Endothelial cell of umbilical vein (primary cell): ENCODE measurements around the gene CCDC61. TPM values are rescaled to one million over a fixed set of nuclear protein-coding genes. Genes with fewer than 3 reads are reported as not detected.

Source experiments
- BruUV-seq: library from RNA; stranded (reverse); fragments of 400-500 nt; replicated peaks from 2 replicates; lab custom pipeline; 2021; lab: Mats Ljungman, UMichigan
- CTCF ChIA-PET: fragments of 300-600, 350-600 bp; sonication (Branson Sonifier 250); formaldehyde crosslinking; loops from one replicate; lab custom pipeline; 2021; ENCODE audit warnings: antibody characterized with exemption, inconsistent platforms; lab: Charles Lee
- POLR2A ChIA-PET: fragments of 300-600, 350-600 bp; sonication (Branson Sonifier 250); formaldehyde crosslinking; loops from one replicate; lab custom pipeline; 2021; ENCODE audit warnings: antibody characterized with exemption, inconsistent platforms; lab: Charles Lee
- DNase-seq: peaks from one replicate; pipeline ENCODE4 v3.0.0-alpha.2; 2011; ENCODE audit warnings: low read depth, low spot score
- FAIRE-seq: peaks from 2 replicates; lab custom pipeline; 2011; peaks lifted over from hg19 to GRCh38; lab: Jason Lieb, UNC
- H2AFZ ChIP-seq: 2 replicates; pipeline ENCODE4 v1.6.0; 2012; ENCODE audit warnings: low read depth, low read length, control low read depth, inconsistent platforms
- H3K27ac ChIP-seq: 2 replicates; pipeline ENCODE4 v1.5.1; 2011; ENCODE audit warnings: low read depth, mild to moderate bottlenecking, control low read depth, low read length, moderate library complexity; ENCODE audit not compliant: insufficient read depth
- H3K27me3 ChIP-seq, 2 experiments: 2 replicates each; pipeline versions ENCODE4 v1.6.0 to v1.6.1; 2011; ENCODE audit warnings: low read length in 2 of 2, mixed read lengths in 1 of 2; ENCODE audit not compliant: control insufficient read depth in 2 of 2, insufficient read depth in 2 of 2
- H3K36me3 ChIP-seq, 2 experiments: 2 replicates in 1 of 2; 3 replicates in 1 of 2; pipeline ENCODE4 v1.5.1; 2011; ENCODE audit warnings: low read length in 2 of 2, mild to moderate bottlenecking in 1 of 2, moderate library complexity in 1 of 2; ENCODE audit not compliant: control insufficient read depth in 2 of 2, insufficient read depth in 2 of 2; ENCODE audit errors: extremely low read depth in 1 of 2
- H3K4me1 ChIP-seq: 3 replicates; pipeline ENCODE4 v1.5.1; 2011; ENCODE audit warnings: mild to moderate bottlenecking, low read length; ENCODE audit not compliant: control insufficient read depth, insufficient read depth; ENCODE audit errors: extremely low read depth
- H3K4me2 ChIP-seq: 2 replicates; pipeline ENCODE4 v1.6.1; 2011; ENCODE audit warnings: low read length, control low read depth, mixed read lengths; ENCODE audit not compliant: insufficient read depth
- H3K4me3 ChIP-seq, 3 experiments: fragments of 200-600 bp in 1 of 3; sonication (generic), shearing (Covaris generic) in 1 of 3; replicated peaks in 1 of 3; 2 replicates each; pipeline ENCODE4 v1.5.1; 2011 to 2016; ENCODE audit warnings: control low read depth in 3 of 3, low read length in 3 of 3, mild to moderate bottlenecking in 2 of 3, inconsistent platforms in 1 of 3, low read depth in 1 of 3, moderate library complexity in 1 of 3; ENCODE audit not compliant: insufficient read depth in 1 of 3
- H3K79me2 ChIP-seq: 2 replicates; pipeline ENCODE4 v1.6.0; 2012; ENCODE audit warnings: low read length, inconsistent platforms; ENCODE audit not compliant: control insufficient read depth, insufficient read depth
- H3K9ac ChIP-seq: replicated peaks from 2 replicates; pipeline ENCODE3; 2011; ENCODE audit warnings: low read length, control low read depth; ENCODE audit not compliant: insufficient read depth; ENCODE audit errors: extremely low read depth
- H3K9me1 ChIP-seq: replicated peaks from 3 replicates; pipeline ENCODE4 v1.6.0; 2011; ENCODE audit warnings: mild to moderate bottlenecking, low read length; ENCODE audit not compliant: control insufficient read depth, insufficient read depth; ENCODE audit errors: extremely low read depth
- H3K9me3 ChIP-seq: replicated peaks from 2 replicates; pipeline ENCODE4 v1.5.1; 2012; ENCODE audit warnings: low read length, inconsistent platforms; ENCODE audit not compliant: control insufficient read depth, insufficient read depth
- H4K20me1 ChIP-seq: replicated peaks from 2 replicates; pipeline ENCODE3; 2011; ENCODE audit warnings: mild to moderate bottlenecking, low read length; ENCODE audit not compliant: control insufficient read depth, insufficient read depth; ENCODE audit errors: extremely low read depth
- CTCF ChIP-seq, 2 donors: IDR thresholded peaks; 1 replicate in 1 of 2; 2 replicates in 1 of 2; pipeline ENCODE4 v1.5.1; 2011; ENCODE audit warnings: low read length in 2 of 2, mild to moderate bottlenecking in 2 of 2, moderate library complexity in 2 of 2, control low read depth in 1 of 2, inconsistent platforms in 1 of 2, low read depth in 1 of 2; ENCODE audit not compliant: insufficient read depth in 1 of 2; ENCODE audit errors: extremely low read depth in 1 of 2
- JUN ChIP-seq: IDR thresholded peaks from 2 replicates; pipeline ENCODE4 v1.6.1; 2011; ENCODE audit warnings: borderline replicate concordance, low read depth; ENCODE audit not compliant: insufficient read length, insufficient read depth
- dilution Hi-C: fragments of 300-500 bp; cut with MboI; formaldehyde crosslinking; loops from one replicate; pipeline ENCODE4 v1.15.0; 2019; ENCODE audit warnings: low sequenced_read_pairs; ENCODE audit not compliant: extremely low pct_ligation_motif_present
- intact Hi-C: fragments of 100-400 bp; cut with micrococcal nuclease; formaldehyde crosslinking; loops from one replicate; pipeline ENCODE4 v1.10.0; 2022
- polyA plus RNA-seq, 4 experiments: library from polyadenylated mRNA; depleted of rRNA in 3 of 4; stranded (reverse) in 3 of 4; unstranded in 1 of 4; fragments of >200 nt; gene quantifications; 2 replicates each; pipeline versions ENCODE4 v1.2.1 to v1.2.3, GENCODE V29; 2011 to 2012; ENCODE audit warnings: missing spikeins in 1 of 4
- total RNA-seq: library from RNA; stranded (reverse); gene quantifications from 2 replicates; pipeline ENCODE4 v1.2.3, GENCODE V29; 2021

CCDC61 gene
- total and polyA plus RNA-seq, 2 donors (not counting 3 experiments of a cell fraction or from before 2014, with no cell fraction given) = 10.3 to 20.1 TPM

GRCh38 chr19:46009530-46010510, 14.6 kb downstream of the CCDC61 start:
- peak; percentile 90 for FAIRE-seq
- intact Hi-C loops = loop anchor here (2.0 to 5.0 kb wide), 2 partner anchors 38 to 95 kb away; partner anchors contain the start of genes NANOS2 and NOVA2

More at GRCh38 chr19:46009530-46010510, 14.6 kb downstream of the CCDC61 start:
- Histone ChIP-seq H3K9me1 (no peaks in the 10 kb centered on the region), H3K4me2 (no peak overlapping the region), H3K27me3 (no peaks in the 10 kb centered on the region), H2AFZ (no peak overlapping the region), H3K4me3 (no peak overlapping the region), H3K4me1 (no peaks in the 10 kb centered on the region), H3K36me3 (peaks cover 6 to 7% of the 10 kb centered on the region in 2 experiments), H3K9me3 (no peaks in the 10 kb centered on the region), H3K9ac (no peak overlapping the region), H4K20me1 (no peaks in the 10 kb centered on the region), H3K27ac (no peak overlapping the region), H3K79me2 (no peaks in the 10 kb centered on the region)
- TF ChIP-seq CTCF (IDR thresholded peaks at IDR 0.05; ENCODE audit: extremely low read depth in 1 of 2, insufficient read depth in 1 of 2, low read depth in 1 of 2, low read length in 2 of 2) (peak; percentile 80 to 92), JUN (no peak)
- no TSS peak for BruUV-seq
- POLR2A ChIA-PET = interaction anchor here (0.6 kb wide), 1 partner anchor 124 kb away, joined by 3 read pairs; the partner anchor contains the start of gene IRF2BP1
- peak; percentile 76 for DNase-seq
- dilution Hi-C loops = no loop called here
- CTCF ChIA-PET = interaction anchor here (0.6 to 3.4 kb wide), 23 partner anchors 8 to 124 kb away, joined by 3 to 17 read pairs (median 4); partner anchors contain the start of genes CCDC61, IRF2BP1 and MYPOP
